ENCODE results near the gene SNRPD2. TPM values are rescaled to one million over a fixed set of nuclear protein-coding genes. Genes with fewer than 3 reads are reported as not detected.
"Not testable (repeated sequence)": the region's sequence is repeated elsewhere in the genome, so short reads cannot be mapped to it uniquely, and the experiment has no call there.

Gene SNRPD2
- total RNA-seq, 1 experiment from 2014 or later = 213 TPM

DNA sequence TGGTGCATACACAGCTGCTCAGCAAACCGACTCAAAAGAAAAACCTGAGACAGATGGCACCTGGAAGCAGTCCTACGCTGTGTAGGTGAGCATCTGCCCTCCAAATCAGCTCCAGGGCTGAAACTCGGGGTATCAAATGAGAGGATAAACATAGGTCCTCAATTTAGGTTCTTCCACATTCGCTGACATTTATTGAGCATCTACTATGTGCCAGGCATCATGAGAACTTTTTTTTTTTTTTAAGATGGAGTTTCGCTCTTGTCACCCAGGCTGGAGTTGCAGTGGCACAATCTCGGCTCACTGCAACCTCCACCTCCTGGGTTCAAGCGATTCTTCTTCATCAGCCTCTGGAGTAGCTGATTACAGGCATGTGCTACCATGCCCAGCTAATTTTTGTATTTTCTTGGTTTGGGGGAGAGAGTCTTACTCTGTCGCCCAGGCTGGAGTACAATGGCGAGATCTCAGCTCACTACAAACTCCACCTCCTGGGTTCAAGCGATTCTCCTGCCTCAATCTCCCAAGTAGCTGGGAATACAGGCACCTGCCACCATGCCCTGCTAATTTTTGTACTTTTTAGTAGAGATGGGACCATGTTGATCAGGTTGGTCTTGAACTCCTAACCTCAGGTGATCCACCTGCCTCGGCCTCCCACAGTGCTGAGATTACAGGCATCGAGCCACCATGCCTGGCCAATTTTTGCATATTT lies 14.1 kb upstream of the SNRPD2 start:
- no peak for DNase-seq (ENCODE audit: extremely low read depth, low read depth)

DNA sequence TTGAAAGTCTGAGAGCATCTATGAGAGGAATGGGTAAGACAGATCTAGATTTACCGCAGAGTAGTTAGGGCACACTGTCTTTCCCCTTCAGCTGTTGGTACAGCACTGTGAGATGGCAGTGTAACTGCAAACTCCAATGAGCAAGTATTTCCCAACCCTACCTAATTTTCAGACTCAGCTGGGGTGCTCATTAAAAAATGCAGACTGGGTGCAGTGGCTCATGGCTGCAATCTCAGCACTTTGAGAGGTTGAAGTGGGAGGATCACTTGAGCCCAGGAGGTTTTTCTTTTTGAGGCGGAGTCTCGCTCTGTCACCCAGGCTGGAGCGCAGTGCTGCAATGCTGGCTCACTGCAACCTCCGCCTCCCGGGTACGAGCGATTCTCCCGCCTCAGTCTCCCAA lies 13.4 kb upstream of the SNRPD2 start:
- DNase-seq (ENCODE audit: extremely low read depth, low read depth) = no peak

DNA sequence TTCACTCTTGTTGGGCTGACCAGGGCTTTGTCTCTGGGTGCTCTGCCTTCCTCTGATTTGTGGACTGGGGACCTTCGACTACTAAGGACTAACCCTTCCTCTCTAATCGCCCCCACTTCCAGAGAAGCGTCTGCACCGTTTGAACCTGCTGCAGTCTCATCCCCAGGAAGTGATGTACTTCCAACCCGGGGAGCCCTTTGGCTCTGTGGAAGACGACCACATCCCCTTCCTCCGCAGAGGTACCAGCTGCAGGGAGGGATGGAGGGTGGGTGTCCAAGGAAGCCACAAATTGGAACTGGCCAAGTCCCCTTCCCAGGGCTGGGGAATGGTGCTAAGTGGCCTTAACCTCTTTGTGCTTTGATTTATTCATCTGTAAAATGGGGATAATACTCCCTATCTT lies 9.9 kb upstream of the SNRPD2 start:
- no peak for DNase-seq (ENCODE audit: extremely low read depth, low read depth)

DNA sequence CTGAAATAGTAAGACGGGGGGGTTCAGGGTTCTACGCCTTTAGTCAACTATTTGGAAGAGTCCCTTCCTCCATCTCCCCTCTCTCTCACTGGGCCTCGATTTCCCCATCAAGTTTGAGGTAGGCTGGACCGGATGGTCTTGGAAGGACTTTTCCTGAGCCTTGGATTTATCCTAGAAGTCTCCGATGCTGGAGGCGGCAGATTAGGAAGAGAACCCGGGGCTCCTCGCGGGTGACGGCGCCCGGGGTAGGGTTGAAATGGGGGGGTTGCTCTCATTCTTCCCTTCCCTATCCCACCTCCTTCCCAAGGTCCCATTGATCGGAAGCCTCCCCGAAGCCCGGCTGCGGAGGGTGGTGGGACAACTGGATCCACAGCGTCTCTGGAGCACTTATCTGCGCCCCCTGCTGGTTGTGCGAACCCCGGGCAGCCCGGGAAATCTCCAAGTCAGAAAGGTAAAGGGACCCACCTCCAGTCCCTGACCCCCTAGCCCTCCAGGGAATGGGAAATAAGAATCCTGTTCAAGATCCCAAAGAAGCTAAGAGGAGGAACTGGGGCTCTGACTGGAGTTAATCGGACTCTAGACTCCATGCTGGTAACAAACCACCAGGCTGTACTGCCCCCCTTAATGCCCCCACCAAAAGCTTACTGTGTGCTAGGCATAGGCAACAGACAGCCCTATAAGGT lies 1.5 kb upstream of the SNRPD2 start:
- DNase-seq (ENCODE audit: extremely low read depth, low read depth) = peak; percentile 49

DNA sequence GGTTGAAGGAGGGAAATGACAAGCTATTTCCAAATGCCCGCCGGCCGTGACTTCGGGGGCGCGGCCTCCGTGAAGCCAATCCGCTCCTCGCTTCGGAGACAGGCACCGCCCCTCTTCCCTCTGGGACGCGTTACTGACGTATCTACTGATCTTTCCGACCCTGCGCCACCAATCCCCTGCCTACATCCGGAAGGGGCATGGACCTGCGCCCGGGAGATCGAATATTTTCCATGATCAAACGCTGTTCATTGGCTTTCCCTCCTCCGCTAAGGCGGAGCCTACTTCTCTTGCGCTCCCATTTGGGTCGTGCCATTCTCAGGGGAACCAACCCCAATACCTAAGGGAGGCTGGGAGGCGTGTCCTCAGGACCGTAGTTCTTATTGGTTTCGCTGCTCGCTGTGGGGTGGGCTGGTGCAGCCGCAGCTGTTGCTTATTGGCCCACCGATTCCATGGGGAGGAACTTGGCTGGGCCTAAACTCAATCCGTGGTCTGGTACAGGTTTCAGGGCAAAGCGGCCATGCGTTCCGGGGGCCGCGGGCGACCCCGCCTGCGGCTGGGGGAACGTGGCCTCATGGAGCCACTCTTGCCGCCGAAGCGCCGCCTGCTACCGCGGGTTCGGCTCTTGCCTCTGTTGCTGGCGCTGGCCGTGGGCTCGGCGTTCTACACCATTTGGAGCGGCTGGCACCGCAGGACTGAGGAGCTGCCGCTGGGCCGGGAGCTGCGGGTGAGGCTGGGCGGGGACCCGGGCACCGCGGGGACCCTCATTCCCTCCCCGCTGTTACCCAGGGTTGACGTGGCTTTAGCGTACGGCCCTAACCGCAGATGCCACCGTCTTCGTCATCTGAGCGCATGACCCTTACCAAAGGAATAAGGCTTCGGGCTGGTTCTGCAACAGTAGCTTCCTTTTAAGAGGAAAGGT lies 693 bp upstream of the SNRPD2 start, which contains the start of gene QPCTL:
Gene QPCTL (plus strand): TSS at position 480 of the 919 bp plus-strand sequence. CDS start 38 bp downstream, at position 518.
- DNase-seq (ENCODE audit: extremely low read depth, low read depth) = peak; percentile 99

DNA sequence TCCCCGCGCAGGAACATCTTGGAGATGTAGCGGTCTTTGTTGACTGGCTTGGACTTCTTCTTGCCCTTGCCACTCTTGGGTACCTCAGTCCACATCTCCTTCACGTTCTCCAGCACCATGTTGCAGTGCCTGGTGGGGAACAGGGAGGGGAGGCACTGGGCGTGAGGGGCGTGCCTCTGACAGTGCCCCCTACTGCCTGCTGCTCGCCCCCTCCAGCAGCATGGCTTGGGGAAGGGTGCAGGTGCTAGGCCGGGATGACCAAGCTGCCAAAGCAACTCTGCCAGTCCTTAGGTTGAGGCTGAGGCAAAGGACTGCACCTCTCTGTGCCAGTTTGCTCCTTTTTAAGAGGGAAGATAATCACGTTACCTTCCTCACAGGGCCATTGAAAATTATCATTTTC lies 4.2 kb downstream of the SNRPD2 start:
- DNase-seq (ENCODE audit: extremely low read depth, low read depth) = no peak

DNA sequence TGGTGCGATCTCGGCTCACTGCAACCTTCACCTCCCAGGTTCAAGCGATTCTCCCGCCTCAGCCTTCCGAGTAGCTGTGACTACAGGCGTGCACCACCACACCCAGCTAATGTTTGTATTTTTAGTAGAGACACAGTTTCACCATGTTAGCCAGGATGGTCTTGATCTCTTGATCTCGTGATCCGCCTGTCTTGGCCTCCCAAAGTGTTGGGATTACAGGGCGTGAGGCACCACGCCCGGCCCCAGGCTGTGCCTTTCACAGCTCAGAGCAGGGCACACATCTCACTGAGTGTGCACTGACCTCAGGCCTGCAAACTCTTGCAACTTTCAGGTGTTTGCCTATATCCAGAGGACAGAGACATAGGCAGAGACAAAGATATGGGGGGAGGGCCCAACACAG lies 6.7 kb downstream of the SNRPD2 start:
- not testable (repeated sequence) for DNase-seq (ENCODE audit: extremely low read depth, low read depth)

DNA sequence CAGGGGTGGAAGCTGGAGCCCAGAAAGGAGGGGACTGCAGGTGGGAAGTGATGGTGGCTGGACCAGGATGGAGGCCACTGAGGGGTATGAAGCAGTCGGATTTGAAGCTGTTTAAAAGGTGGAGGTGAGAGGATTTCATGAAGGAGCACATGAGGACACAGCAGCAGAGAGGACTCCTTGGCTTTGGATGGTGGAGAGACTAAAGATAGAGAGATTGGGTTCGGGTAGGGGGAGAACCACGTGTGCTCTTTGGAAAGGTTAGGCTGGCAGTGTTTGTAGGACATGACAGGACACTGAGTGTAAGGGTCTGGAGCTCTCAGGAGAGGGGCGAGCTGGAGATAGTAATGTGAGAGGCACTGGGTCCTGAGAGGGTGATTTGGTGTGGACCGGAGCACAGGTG lies 8.8 kb downstream of the SNRPD2 start:
- DNase-seq (ENCODE audit: extremely low read depth, low read depth) = no peak

DNA sequence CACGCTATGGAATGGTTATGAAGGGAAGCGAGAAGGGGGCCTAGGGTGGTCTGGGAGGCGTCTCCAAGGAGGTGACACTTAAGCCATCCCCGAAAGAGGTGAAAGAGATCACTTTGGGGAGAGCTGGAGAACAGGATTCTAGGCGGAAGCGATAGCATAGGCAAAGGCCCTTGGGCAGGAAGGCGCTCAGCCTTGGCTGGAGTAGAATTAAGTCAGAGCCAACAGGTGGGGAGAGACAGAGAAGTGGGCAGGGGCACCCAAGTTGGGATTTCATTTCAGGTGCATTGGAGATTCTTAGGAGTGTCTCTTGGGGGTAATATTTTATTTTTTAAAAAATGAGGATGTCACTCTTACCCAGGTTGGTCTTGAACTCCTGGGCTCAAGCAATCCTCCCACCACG lies 9.6 kb downstream of the SNRPD2 start:
- DNase-seq (ENCODE audit: extremely low read depth, low read depth) = no peak

DNA sequence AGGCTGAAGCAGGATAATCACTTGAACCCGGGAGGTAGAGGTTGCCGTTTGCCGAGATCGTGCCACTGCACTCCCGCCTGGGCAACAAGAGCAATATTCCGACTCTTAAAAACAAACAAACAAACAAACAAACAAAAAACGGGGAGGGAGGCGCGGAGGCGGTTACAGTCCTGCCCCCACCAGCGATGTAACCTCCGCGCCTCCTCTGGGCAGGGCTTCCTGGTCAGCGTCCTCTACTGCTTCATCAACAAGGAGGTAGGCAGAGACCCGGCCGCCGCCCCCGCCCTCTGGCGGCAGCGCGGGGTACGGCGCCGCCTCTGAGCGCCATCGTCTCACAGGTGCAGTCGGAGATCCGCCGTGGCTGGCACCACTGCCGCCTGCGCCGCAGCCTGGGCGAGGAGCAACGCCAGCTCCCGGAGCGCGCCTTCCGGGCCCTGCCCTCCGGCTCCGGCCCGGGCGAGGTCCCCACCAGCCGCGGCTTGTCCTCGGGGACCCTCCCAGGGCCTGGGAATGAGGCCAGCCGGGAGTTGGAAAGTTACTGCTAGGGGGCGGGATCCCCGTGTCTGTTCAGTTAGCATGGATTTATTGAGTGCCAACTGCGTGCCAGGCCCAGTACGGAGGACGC lies 10.2 kb downstream of the SNRPD2 start:
- DNase-seq (ENCODE audit: extremely low read depth, low read depth) = peak; percentile 76

DNA sequence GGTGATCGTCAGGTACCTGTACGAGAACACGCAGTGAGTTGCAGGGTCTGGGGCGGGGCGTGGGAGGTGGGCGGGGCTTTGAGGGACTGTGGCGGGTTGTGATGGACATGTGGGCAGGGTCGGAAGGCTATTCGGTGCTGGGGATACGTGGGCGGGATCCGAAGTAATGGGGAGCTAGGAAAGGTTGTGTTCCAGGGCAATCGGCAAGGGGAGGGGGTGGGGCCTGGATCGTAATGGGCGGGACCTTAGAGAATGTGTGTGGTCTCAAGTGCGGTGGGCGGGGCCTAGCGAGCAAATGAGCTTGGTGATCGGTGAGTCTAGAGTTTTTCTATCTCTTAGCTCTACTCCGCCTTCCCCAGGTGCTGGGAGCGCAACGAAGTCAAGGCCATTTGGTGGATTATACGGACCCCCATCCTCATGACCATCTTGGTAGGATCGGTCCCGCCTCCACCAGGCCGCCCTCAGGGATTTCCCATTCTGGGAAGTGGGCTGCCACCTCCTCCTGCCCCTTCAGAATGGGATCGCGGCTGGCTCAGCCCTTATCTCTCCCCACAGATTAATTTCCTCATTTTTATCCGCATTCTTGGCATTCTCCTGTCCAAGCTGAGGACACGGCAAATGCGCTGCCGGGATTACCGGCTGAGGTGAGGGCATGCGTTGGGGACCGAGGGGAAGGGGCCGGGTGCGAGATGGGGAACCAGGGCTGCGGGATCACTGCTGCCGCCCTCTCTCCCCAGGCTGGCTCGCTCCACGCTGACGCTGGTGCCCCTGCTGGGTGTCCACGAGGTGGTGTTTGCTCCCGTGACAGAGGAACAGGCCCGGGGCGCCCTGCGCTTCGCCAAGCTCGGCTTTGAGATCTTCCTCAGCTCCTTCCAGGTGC lies 14.2 kb downstream of the SNRPD2 start:
- DNase-seq (ENCODE audit: extremely low read depth, low read depth) = peak; percentile 21

DNA sequence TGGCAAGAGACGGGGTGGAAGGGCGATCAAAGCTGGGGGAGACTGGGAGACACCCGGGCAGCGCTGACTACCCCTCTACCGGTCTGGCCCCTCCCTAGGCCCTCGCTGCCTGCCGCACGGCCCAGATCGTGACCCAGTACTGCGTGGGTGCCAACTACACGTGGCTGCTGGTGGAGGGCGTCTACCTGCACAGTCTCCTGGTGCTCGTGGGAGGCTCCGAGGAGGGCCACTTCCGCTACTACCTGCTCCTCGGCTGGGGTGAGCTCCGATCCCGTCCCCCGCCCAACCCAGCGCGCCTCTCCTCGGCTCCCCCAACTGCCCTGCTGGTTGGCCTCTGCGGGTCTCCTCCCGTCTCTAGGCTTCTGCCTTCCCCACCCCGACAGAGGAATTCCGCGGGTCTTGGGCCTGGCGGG lies 14.9 kb downstream of the SNRPD2 start:
- no peak for DNase-seq (ENCODE audit: extremely low read depth, low read depth)

DNA sequence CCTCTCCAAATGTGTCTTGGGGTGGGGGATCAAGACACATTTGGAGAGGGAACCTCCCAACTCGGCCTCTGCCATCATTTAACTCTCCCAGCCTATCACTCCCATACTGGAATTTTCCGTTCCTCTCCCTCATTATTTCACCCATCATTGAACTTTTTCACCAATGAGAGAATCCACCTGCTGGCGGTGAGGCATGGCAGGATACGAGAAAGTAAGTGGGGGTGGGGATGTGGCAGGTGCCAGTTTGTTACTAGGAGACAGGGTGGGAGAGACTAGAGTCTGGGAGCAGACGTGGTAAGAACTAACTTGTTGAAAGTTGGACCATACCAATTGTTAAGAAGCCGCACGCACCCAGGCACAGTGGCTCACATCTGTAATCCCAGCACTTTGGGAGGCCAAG lies 16.8 kb downstream of the SNRPD2 start:
- no peak for DNase-seq (ENCODE audit: extremely low read depth, low read depth)

DNA sequence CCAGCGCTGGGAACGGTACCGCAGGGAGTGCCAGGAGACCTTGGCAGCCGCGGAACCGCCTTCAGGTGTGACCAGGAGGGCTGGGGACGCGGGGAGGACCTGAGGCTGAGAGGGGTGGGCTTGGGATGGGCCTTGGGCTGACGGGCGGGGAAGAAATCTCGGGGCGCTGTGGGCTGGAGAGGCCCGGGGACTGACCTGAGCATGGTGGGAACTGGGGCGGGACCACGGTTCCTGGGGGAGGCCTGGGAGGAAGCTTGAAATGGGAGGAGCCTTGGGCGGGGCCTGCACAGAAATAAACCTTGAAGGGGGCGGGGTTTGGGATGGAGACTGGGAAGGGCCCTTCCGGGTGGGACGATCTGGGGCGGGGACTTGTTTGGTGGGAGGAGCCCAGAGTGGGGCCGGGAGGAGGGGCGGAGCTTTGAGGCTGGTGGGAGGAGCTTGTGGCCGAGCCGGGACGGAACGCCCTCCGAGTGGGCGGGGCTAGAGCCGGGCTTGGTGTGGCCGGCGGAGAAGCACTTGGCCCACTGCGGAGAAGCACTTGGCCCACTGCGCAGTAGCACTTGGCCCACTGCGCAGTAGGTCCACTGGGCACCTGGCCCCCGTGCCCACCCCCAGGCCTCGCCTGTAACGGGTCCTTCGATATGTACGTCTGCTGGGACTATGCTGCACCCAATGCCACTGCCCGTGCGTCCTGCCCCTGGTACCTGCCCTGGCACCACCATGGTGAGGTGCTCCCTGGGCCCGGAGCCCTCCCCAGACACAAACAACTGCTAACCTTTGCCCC lies 20.9 kb downstream of the SNRPD2 start:
- peak; percentile 33 for DNase-seq (ENCODE audit: extremely low read depth, low read depth)

DNA sequence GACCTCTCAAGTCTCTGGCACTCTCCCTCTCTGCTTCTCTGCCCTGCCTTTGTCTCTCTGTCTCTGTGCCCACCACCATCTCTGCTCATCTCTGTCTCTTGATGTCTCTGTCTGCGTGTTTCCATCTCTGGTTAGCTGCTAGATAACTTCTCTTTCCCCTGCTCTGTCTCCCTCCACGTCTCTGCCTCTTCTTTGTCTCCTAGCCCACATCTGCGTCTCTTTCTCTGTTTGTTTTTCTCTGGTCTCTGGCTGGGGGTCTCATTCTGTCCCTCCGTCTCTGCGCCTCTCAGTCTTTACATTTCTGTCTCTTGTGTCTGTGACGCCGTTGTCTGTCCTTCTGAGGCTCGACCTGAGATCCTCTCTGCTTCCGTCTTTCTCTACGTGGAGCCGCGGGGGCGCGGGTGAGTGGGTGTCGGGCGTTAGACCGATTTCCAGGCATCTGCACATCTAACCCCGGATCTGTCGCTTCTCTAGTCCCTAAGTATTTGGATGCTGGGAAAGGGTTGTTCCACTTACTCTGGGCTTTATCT lies 23.3 kb downstream of the SNRPD2 start:
- DNase-seq (ENCODE audit: extremely low read depth, low read depth) = no peak

DNA sequence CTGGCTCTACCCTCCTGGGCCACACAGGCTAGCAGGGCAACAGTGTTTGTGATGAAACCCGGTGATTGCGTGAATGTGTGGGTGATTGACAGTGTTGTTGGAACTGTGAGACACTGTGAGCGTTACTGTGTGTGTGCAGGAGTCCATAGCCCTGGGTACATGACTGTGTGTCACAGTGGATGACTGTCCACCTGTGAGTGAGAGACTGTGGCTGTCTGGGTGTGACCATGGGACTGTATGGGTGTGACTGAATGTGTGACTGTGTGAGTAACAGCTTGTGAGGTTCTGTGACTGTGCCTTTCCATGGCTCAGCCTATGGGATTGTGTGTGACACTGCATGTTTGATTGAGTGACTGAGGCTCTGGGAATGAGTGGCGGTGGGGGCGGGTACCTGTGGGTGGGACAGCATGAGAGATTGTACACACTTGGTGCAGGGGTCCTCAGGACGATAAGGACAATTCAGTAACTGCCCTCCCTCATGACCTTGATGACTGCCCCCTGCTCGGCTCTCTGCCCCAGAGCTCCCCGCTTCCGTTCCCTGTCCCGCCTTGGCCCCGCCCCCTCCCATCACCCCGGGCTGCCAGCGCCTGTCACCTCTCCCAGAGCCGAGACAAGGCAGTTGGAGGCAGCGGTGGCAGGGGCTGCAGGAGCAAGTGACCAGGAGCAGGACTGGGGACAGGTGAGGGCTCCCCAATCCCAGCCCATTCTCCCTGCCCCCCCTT lies 24.0 kb downstream of the SNRPD2 start, which contains the start of gene GIPR:
Gene GIPR (plus strand): TSS at position 602 of the 722 bp plus-strand sequence. CDS start 1,300 bp downstream, outside the sequence.
- peak; percentile 52 for DNase-seq (ENCODE audit: extremely low read depth, low read depth)

DNA sequence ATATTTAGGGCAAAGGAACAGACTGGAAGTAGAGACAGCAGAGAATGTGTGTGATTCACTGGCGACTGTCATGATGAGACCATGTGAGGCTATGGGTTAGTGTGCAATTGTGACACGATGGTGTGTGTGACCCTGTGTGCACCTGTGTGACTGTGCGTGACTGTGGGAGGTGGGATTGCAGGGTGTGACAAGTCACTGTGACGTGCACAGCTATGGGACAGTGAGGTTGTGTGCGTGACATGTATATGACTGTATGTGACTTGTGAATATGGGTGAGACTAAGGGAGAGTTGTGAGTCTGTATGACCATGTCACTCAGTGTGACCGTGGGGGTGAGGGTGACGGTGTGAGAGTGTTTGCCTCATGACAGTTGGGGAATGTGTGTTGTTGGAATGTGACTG lies 27.2 kb downstream of the SNRPD2 start:
- DNase-seq (ENCODE audit: extremely low read depth, low read depth) = no peak

DNA sequence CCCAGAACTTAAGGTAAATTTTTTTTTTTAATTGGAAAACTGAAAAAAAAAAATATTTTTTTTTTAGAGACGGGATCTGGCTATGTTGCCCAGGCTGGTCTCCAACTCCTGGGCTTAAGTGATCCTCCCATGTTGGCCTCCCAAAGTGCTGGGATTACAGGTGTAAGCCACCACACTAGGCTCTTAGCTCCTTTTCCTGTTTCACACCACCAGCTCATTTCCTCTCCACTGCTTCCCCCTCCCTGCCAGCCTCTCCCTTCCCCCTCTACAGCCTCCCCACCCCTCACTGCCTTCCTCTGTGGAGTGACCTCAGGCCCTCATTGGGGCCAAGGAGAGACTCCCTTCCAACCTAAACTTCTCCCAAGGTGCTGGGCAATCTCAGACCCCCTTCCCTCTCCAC lies 28.0 kb downstream of the SNRPD2 start:
- DNase-seq (ENCODE audit: extremely low read depth, low read depth) = no peak

Data from NCI-H460 (cell line).